HG03575 (cell line): ENCODE results near the gene MROH2B.
"Not testable (repeated sequence)": the region's sequence is repeated elsewhere in the genome, so short reads cannot be mapped to it uniquely, and the experiment has no call there.

Experiments used
- ATAC-seq: cut with Tn5 transposase; IDR thresholded peaks from one replicate; pipeline ENCODE4 v1.9.1; 2021; ENCODE audit not compliant: unreplicated experiment, insufficient number of reproducible peaks, low FRiP score; ENCODE audit errors: extremely low read depth

The MROH2B gene

DNA sequence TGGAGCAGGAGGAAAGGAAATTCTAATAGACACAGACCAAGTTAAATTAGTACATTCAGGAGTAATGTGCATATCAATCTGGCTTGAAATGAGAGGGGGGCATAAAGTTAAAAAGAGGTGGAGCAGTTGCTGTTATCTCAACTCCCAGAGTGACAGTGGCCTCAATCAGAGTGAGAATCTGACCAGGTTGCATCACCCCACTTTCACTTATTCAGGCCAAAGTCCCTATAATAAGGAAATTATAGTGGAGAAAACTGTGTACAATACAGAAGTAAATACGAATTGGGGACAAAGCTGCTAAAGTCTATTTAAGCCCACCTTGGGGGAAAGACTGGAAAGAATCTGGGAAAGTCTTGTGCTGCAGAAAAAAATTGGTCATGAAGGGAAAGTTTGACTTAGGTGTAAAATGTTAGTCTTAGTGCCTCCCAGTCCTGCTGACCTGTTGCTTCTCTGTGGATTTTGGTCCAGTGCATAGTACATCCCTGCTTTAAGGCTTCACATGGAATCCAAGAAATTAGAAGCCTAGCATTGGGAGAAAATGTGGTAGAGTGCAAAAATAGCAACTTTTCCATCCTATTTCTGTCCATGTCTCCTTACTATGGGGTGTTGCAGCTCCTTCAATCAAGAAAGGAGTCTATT, 27.9 kb downstream of the MROH2B start:
- ATAC-seq = no peak

DNA sequence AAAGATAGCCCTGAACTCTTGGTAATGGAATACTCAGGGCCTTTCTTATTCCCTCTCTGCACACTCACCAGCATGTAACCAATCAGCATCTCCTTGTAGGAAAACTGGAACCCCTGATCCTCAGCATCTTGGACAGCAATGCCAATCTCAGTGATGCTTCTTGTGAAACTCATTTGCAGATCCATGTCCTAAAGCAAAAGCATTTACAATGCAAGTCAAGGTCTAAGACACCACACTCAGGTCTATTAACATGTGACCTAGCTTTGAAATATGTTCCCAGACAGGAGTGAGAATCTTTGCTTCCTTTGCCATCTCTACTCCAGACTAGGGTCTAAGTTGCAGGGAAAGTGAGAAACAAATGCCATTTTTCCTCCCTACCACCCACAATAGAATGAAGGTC, 38.2 kb downstream of the MROH2B start:
- no peak for ATAC-seq

DNA sequence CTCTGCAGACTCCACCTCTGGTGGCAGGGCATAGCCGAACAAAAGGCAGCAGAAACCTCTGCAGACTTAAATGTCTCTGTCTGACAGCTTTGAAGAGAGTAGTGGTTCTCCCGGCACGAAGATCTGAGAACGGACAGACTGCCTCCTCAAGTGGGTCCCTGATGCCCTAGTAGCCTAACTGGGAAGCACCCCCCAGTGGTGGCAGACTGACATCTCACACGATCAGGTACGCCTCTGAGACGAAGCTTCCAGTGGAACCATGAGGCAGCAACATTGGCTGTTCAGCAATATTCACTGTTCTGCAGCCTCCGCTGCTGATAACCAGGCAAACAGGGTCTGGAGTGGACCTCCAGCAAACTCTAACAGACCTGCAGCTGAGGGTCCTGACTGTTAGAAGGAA, 48.5 kb downstream of the MROH2B start:
- ATAC-seq = not testable (repeated sequence)

DNA sequence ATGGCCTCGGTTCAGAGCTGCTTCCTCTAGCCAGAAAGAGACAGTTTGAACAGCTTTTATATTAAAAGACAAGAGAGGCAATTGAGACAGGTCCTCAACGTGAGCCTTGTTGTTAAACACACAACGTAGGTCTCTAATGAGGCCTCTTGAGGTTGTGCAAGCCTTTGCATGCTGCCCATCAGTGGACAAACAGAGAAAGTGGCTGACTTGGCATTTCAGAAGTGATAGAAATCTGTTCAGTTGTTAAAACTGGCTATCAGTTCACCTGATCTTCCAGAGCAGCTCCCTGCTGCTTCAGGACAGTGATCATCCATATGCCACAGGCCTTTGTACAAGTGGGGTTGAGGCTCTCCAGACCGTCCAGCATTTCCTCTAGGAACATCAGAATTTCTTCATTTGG, 58.8 kb downstream of the MROH2B start:
- ATAC-seq = no peak

DNA sequence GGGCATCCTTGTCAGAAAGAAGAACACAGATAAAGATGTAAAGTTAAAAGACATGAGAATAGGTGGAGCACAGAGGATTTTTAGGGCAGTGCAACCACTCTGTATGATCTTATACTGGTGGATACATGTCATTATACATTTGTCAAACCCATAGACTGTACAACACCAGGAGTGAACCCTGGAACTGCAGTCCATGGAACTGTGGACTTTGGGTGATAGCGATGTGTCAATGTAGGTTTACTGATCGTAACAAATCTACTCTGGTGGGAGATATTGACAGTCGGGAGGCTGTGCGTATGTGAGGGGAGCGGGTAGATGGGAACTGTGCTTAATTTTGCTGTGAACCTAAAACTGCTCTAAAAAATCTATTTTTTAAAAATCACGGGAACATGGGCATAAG, 60.6 kb downstream of the MROH2B start:
- ATAC-seq = no peak

DNA sequence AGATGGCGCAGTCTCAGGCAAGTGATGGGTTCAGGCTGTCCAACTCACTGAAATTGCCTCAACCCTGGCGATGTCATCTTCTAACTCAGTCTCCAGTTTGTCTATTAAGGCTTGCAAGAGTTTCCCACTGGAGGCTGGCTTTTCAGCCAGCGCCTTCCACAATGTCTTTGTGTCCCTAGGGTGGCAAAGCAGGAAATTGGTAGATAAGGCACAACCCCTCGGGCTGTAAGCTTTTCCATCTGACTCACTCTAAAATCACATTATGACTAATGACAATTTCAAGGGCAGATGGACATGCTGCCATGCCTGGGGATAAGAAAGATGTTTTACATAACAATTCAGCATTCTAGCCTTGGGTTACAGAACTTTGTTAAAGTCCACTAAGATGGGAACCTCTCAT, 61.9 kb downstream of the MROH2B start:
- ATAC-seq = no peak

DNA sequence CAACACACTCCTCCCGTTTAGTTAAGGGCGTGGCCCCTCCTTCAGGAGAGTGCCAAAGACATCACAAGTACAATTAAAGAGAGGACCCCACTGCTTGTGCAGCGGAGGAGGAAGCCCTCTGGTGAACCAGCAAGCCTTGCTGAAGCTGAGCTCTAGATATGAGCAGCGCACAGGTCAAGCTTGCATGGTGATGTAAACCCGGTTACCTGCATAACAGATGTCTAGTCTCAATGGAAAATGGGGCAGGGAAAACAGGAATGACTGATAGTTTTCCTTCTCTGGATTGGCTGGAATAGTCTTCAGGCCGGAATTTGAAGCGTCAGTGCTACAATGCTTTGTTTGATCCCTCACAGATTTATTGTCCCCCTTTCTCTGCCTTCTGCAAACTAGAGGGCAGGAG, 66.2 kb downstream of the MROH2B start:
- ATAC-seq = no peak

DNA sequence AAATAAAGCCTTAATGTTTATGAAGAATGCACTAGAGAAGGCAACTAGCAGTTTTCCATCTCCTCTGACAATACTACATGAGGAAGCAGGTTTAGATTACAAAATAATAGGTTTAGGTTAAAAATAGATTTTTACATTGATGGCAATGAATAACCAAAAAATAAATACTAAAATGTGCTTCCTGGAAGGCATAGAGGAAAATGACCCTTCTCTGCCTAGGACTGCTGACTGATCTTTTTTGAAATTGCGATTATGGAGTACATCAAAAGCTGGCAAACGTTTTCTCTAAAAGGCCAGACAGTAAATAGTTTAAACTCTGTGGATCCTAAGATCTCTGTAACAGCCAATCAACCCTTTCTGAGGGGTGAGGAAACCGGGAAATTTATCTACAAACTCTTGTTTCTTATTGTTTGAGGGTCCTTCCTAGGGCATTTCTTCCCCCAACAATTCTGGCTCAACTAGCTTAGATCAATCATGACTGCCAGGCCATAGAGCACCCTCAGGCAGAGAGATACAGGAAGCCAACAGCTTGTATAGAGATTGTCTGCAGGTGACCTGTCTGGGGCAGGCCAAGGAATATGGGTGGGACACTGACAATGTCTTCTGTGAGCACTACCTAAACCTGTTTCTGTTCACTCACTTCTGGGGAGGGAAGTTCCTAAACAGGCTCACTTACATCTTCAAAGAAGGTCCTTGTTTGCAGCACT, 67.3 kb downstream of the MROH2B start:
- no peak for ATAC-seq

DNA sequence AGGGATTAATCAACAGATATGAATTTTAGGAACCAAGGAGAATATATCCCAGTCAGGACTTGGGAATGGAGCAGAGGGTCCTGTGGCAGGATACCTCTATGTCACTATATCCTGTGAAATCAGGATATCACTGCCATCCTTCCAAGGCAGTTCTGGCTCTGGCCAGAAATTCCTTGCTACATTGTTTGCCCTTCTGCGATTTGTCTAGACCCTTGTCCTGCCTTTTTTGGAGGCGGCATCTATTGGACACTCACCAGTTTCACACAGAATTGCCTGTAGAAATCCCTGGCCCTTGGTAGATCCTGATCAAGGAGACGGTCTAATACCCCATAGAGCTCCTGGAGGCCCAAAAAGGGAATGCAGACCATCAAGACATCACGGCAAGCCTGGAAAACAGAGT, 71.2 kb downstream of the MROH2B start:
- ATAC-seq = no peak

DNA sequence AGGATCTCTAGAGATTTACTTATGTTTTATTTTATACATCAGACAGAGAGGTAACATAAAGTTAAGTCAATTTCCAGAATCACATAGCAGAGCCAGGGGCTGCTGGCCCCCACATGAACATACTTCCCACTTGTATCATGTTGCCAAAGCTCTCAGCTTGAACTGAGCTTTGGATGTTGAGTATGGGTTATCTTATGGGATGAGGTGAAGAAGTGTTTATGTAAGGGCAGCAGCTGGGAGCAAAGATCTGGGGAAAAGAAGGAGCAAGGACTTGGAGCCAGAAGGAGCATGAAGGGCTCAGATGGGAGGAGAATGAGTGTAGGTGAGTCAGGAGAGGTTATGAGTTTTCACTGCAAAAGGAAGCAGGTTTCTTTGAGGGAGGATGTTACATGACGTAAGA, 72.0 kb downstream of the MROH2B start:
- ATAC-seq = no peak

DNA sequence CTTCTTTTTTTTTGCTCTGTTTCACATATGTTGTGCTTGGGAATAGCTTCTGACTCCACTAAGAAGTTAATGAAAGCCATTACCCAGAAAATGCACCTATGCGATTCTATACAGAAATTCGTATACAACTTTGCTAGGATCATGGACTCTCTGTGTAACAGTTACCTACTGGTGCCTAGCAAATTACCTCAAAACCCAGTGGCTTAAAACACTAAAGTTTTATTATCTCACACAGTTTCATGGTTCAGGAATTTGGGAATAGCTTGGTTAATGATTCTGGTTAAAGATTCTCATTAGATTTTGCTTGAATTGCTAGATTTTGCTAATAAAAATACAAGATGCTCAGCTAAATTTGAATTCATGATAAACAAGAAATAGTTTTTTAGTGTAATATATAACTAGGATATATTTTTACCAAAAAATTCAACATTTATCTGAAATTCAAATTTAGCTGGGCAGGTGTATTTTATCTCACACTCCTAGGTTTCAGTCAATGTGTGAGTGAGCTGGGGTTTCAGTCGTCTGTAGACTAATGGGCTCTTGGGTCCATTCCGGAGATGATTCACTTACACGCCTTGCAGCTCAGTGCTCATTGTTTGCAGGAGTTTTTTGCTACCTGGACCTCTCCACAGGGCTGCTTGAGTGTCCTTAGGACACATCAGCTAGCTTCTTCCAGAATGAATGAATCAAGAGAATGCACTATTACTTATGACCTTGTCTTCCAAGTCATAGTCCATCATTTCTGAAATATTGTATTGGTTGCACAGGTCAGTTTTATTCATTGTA, 75.1 kb downstream of the MROH2B start:
- no peak for ATAC-seq

DNA sequence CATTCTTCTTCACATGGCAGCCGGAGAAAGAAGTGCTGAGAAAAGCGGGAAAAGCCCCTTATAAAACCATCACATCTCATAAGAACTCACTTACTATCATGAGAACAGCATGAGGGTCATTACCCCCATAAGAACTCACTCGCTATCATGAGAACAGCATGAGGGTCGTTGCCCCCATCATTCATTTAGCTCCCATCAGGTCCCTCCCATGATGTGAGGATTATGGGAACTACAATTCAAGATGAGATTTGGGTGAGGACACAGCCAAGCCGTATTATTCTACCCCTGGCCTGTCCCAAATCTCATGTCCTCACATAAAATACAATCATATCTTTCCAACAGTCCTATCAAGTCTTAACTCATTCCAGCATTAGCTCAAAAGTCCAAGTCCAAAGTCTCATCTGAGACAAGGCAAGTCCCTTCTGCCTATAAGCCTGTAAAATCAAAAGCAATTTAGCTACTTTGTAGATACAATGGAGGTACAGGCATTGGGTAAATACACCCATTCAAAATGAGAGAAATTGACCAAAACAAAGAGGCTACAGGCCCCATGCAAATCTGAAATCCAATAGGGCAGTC, 79.1 kb downstream of the MROH2B start:
- no peak for ATAC-seq

DNA sequence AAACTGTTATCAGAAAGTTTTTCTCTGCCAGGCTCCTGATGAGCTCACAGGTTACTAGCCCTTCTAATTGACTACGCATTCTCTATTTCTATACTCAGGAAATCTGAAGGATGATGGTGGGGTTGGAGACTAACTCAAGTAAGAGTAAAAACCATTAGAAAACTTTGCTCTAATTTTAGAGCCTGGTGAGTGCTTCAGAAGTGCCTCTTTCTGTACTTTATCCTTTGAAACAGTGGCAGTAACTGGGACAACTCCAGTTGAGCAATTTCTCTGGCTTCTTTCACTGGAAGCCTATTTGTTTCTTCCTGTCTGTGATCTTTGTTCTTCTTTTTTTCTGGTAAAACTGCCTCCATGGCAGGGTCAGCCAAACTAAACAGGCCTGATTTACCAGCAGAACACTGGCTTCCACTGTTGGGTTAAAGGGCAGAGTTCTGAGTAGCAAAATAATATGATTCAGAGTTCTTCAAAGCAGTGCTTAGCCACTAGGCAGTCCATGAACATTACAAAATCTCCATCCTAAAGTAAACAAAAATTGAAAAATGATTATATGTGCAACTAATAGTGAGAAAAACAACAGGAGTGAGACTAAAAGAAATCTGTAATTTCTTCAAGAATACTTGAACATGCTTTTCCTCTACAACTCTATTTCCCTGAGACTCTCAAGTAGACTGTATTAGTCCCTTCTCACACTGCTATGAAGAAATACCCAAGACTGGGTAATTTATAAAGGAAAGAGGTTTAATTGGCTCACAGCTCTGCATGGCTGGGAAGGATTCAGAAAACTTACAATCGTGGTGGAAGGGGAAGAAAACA, 79.8 kb downstream of the MROH2B start:
- no peak for ATAC-seq

DNA sequence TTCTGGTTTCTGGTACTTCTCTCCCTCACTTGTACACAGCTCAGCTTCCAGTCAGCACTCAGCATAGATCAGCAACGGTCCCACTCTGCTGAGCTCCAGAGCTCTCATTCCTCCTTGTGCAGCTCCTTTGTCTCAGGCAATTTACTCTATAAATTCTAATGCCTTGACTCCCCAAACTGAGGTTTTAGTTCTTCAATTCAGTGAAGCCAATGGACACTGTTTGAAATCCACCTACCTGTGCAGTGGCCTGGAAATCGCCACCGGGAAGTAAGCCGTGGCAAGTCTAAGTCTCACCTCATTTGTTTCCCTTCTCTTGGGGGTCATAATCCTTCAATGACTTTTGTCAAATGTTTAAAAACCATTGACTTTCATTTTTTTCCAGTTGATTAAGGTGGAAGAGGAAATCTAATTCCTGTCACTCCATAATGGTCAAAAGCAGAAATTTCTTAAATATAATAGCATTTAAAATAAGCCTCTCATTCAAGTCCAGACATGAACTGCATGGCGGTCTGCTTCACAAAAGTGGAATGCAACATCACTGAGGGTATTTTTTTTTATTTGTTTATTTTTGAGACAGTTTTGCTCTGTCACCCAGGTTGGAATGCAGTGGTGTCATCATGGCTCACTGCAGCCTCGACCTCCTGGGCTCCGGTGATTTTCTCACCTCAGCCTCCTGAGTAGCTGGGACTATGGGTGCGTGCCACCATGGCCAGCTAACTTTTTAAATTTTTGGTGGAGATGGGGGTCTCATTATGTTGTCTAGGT, 82.2 kb downstream of the MROH2B start:
- ATAC-seq = no peak

DNA sequence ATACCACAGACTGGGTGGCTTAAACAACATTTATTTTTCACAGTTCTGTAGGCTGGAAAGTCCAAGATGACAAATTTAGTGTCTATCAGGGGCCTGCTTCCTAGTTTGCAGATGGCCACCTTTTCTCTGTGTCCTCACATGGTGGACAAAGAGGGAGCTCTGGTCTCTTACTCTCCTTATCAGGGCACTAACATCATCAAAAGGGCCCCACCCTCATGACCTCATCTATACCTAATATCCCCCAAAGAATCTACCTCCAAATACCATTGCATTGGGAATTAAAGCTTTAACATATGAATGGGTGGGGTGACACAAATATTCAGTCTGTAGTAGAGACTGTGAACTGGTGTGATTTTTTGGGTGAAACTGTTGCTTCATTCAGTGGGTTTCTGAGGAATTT, 83.8 kb downstream of the MROH2B start:
- ATAC-seq = no peak

DNA sequence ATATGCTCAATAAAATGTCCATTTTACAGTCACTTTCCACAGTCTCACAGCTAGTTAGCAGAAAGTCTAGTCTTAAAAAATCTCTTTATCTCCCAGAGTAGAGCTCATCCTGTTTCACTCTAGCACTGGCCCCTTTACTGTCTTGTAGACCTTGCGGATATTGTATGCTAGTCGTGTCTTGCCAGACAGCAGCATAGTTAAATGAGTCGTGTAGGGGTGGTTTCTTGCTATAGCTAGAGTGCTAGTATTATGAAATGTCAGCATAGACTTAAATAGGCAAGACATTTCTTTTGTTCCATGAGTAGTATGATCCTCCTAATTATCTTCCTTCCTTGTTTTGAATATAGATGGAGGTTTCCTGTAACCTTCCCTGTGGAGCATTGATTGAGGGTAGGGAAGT, 84.5 kb downstream of the MROH2B start:
- ATAC-seq = no peak

DNA sequence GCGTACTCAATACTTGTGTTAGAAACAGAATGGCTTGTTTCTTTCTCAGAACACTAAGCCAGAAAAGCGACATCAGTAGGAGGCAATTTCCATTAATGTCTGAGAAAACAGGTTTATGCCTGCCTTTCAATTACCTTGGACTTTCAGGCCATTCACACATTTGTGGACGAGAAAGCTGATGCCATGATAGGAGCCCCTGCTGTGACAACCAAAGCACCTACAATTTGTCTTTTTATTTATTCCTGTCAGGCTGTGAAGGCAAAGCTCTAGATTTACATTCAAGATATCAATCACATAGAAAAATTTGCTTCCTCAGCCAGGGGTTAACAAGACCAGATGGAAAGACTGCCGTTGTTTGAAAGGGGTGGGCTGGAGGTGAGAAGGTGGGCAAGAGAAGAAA, 85.6 kb downstream of the MROH2B start:
- ATAC-seq = no peak

DNA sequence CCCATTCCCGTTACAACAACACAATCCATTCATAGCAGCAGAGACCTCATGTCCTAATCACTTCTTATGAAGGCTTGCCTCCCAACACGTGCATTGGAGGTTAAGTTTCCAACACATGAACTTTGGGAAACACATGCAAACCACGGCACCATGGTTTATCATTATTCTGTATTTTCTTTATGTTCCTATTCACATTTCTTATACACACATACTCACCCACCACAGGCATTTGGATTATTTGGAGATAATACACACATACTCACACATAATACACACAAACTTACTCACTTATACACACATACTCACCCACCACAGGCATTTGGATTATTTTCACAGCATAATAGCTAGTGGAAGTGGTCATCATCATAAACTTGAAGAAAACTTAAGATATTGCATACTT, 86.3 kb downstream of the MROH2B start:
- no peak for ATAC-seq
